ENCODE measurements around the gene RPL14. TPM values are rescaled to one million over a fixed set of nuclear protein-coding genes. Genes with fewer than 3 reads are reported as not detected.

Gene RPL14
- total and polyA plus RNA-seq, 2 of the 13 experiments (the other 11 are each of a cell fraction or from before 2014, with no cell fraction given) = 502 to 1,291 TPM

- TF ChIP-seq, protein P1, sequence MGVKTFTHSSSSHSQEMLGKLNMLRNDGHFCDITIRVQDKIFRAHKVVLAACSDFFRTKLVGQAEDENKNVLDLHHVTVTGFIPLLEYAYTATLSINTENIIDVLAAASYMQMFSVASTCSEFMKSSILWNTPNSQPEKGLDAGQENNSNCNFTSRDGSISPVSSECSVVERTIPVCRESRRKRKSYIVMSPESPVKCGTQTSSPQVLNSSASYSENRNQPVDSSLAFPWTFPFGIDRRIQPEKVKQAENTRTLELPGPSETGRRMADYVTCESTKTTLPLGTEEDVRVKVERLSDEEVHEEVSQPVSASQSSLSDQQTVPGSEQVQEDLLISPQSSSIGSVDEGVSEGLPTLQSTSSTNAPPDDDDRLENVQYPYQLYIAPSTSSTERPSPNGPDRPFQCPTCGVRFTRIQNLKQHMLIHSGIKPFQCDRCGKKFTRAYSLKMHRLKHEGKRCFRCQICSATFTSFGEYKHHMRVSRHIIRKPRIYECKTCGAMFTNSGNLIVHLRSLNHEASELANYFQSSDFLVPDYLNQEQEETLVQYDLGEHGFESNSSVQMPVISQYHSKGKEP (CRISPR knock-in tag; IDR thresholded peaks at IDR 0.05) = no peak
- TF ChIP-seq ZNF75D (CRISPR knock-in tag; IDR thresholded peaks at IDR 0.05; ENCODE audit: borderline replicate concordance) (no peak), SP4 (CRISPR knock-in tag; IDR thresholded peaks at IDR 0.05) (peak; percentile 59; the same call in 1 of the 2 replicates), HDAC1 (CRISPR knock-in tag; IDR thresholded peaks at IDR 0.05) (peak; percentile 88), PRMT3 (CRISPR knock-in tag; IDR thresholded peaks at IDR 0.05; ENCODE audit: borderline replicate concordance, low read depth) (no peak), ZNF619 (CRISPR knock-in tag; IDR thresholded peaks at IDR 0.05) (peak; percentile 50; the same call in 1 of the 2 replicates), ZNF572 (CRISPR knock-in tag; IDR thresholded peaks at IDR 0.05) (peak; percentile 90; the same call in 1 of the 2 replicates), MIER3 (CRISPR knock-in tag; IDR thresholded peaks at IDR 0.05; ENCODE audit: borderline replicate concordance) (0 out of 2 replicates have a peak, but pooled peaks have one; percentile 20), ZFP41 (CRISPR knock-in tag; IDR thresholded peaks at IDR 0.05; ENCODE audit: borderline replicate concordance) (no peak), ZBTB37 (CRISPR knock-in tag; IDR thresholded peaks at IDR 0.05) (no peak), RFXAP (CRISPR knock-in tag; IDR thresholded peaks at IDR 0.05; ENCODE audit: borderline replicate concordance) (0 out of 2 replicates have a peak, but pooled peaks have one; percentile 28), NR2F2 (IDR thresholded peaks at IDR 0.05; ENCODE audit: borderline replicate concordance, low read depth) (peak; percentile 37; the same call in 1 of the 2 replicates), JUN (CRISPR knock-in tag; IDR thresholded peaks at IDR 0.05) (no peak), NBN (conservative IDR thresholded peaks at IDR 0.05) (no peak), ZNF10 (CRISPR knock-in tag; IDR thresholded peaks at IDR 0.05; ENCODE audit: borderline replicate concordance, low read depth) (no peak), SYNCRIP (IDR thresholded peaks at IDR 0.05; ENCODE audit: insufficient read depth, low read depth, low read length) (no peak)
- TF ChIP-seq, protein P2, sequence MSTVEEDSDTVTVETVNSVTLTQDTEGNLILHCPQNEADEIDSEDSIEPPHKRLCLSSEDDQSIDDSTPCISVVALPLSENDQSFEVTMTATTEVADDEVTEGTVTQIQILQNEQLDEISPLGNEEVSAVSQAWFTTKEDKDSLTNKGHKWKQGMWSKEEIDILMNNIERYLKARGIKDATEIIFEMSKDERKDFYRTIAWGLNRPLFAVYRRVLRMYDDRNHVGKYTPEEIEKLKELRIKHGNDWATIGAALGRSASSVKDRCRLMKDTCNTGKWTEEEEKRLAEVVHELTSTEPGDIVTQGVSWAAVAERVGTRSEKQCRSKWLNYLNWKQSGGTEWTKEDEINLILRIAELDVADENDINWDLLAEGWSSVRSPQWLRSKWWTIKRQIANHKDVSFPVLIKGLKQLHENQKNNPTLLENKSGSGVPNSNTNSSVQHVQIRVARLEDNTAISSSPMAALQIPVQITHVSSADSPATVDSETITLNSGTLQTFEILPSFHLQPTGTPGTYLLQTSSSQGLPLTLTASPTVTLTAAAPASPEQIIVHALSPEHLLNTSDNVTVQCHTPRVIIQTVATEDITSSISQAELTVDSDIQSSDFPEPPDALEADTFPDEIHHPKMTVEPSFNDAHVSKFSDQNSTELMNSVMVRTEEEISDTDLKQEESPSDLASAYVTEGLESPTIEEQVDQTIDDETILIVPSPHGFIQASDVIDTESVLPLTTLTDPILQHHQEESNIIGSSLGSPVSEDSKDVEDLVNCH (CRISPR knock-in tag; IDR thresholded peaks at IDR 0.05) = no peak
- TF ChIP-seq, protein P3, sequence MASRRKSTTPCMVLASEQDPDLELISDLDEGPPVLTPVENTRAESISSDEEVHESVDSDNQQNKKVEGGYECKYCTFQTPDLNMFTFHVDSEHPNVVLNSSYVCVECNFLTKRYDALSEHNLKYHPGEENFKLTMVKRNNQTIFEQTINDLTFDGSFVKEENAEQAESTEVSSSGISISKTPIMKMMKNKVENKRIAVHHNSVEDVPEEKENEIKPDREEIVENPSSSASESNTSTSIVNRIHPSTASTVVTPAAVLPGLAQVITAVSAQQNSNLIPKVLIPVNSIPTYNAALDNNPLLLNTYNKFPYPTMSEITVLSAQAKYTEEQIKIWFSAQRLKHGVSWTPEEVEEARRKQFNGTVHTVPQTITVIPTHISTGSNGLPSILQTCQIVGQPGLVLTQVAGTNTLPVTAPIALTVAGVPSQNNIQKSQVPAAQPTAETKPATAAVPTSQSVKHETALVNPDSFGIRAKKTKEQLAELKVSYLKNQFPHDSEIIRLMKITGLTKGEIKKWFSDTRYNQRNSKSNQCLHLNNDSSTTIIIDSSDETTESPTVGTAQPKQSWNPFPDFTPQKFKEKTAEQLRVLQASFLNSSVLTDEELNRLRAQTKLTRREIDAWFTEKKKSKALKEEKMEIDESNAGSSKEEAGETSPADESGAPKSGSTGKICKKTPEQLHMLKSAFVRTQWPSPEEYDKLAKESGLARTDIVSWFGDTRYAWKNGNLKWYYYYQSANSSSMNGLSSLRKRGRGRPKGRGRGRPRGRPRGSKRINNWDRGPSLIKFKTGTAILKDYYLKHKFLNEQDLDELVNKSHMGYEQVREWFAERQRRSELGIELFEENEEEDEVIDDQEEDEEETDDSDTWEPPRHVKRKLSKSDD (CRISPR knock-in tag; IDR thresholded peaks at IDR 0.05; ENCODE audit: low read depth) = peak; percentile 42; the same call in 1 of the 2 replicates
- TF ChIP-seq, protein P4, sequence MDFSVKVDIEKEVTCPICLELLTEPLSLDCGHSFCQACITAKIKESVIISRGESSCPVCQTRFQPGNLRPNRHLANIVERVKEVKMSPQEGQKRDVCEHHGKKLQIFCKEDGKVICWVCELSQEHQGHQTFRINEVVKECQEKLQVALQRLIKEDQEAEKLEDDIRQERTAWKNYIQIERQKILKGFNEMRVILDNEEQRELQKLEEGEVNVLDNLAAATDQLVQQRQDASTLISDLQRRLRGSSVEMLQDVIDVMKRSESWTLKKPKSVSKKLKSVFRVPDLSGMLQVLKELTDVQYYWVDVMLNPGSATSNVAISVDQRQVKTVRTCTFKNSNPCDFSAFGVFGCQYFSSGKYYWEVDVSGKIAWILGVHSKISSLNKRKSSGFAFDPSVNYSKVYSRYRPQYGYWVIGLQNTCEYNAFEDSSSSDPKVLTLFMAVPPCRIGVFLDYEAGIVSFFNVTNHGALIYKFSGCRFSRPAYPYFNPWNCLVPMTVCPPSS (IDR thresholded peaks at IDR 0.05) = no peak
Measured at GRCh38 chr3:40505599-40506462, 48.7 kb downstream of the RPL14 start, which contains the start of gene ZNF620 (continued).
